Coronary artery (tissue), 2 donors: ENCODE measurements around the gene USP21.

Experiments
- DNase-seq: peaks from one replicate; pipeline ENCODE4 v3.0.0-alpha.2; 2017; ENCODE audit warnings: low spot score
- H3K27ac ChIP-seq, 2 donors: fragments of 200-600 bp; sonication (generic); one replicate each; pipeline ENCODE4 v1.5.1; 2016 to 2019
- H3K4me3 ChIP-seq: fragments of 200-600 bp; sonication (generic); 2 replicates; pipeline ENCODE4 v1.5.1; 2016; ENCODE audit warnings: mild to moderate bottlenecking, moderate library complexity
- TF ChIP-seq, protein P1 (sequence below): fragments of 200-600 bp; sonication (generic); IDR thresholded peaks from one replicate; pipeline ENCODE4 v1.5.1; 2019; ENCODE audit warnings: antibody characterized with exemption

The USP21 gene

DNA sequence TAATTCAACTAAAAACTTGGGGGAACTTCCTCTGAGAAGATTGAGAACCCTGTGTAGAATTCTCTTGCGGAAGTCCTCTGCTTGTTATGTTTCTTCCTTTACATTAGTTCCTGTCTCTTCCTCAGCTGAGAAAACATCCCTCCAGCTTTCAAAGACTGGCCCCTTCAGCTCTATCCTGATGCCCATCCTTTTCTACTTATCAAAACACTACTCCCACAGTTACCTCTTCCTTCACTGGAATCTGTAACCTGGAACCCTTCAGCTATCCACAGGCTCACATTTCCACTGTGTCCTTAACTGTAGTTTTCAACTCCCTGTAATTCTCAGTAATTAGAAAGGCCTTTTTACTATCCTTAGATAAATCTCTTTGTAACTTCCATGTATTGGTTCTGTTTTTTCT, 20.9 kb upstream of the USP21 start:
- H3K27ac ChIP-seq: no peak overlapping the region

DNA sequence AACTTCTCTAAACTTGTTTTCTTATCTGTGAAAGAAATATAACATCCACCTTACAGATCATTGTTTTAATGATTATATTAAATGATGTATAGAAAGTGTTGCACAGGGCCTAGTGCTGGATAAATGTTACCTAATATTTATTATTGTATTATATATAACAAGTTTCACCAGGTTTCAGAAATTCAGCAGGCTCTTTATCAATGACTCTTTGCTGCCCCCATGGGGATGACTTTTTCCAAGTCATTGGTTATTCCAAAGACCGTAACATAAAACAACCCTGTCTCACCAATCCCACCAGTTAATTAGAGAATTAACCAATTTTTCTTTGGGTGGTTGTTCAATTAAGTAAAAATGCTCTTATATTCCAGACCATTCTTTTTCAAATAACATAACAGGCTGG, 19.5 kb upstream of the USP21 start:
- H3K27ac ChIP-seq: no peak overlapping the region
- no peak overlapping the region for H3K4me3 ChIP-seq
- DNase-seq: no peak
- TF ChIP-seq, protein P1, sequence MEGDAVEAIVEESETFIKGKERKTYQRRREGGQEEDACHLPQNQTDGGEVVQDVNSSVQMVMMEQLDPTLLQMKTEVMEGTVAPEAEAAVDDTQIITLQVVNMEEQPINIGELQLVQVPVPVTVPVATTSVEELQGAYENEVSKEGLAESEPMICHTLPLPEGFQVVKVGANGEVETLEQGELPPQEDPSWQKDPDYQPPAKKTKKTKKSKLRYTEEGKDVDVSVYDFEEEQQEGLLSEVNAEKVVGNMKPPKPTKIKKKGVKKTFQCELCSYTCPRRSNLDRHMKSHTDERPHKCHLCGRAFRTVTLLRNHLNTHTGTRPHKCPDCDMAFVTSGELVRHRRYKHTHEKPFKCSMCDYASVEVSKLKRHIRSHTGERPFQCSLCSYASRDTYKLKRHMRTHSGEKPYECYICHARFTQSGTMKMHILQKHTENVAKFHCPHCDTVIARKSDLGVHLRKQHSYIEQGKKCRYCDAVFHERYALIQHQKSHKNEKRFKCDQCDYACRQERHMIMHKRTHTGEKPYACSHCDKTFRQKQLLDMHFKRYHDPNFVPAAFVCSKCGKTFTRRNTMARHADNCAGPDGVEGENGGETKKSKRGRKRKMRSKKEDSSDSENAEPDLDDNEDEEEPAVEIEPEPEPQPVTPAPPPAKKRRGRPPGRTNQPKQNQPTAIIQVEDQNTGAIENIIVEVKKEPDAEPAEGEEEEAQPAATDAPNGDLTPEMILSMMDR: peak; percentile 29

More for the DNA sequence above, 20.9 kb upstream of the USP21 start:
- H3K4me3 ChIP-seq: no peak overlapping the region
- TF ChIP-seq, protein P1: no peak
- DNase-seq: no peak

- Histone ChIP-seq H3K4me3 (no peak overlapping the region), H3K27ac (no peak overlapping the region)
- TF ChIP-seq, protein P1: no peak
- no peak for DNase-seq
These were observed 18.4 kb upstream of the USP21 start for GRCh38 chr1:161140755-161141400.

- H3K27ac ChIP-seq: no peak overlapping the region
- TF ChIP-seq, protein P1: no peak
- DNase-seq: no peak
- H3K4me3 ChIP-seq: no peak overlapping the region
These were observed 13.5 kb upstream of the USP21 start for GRCh38 chr1:161145832-161146231.

- peak overlapping the region; percentile 85 for H3K4me3 ChIP-seq
- DNase-seq: no peak
- TF ChIP-seq, protein P1: no peak
- H3K27ac ChIP-seq: peak overlapping the region; percentile 89 to 92
These were observed 6.1 kb upstream of the USP21 start for GRCh38 chr1:161153176-161153575.

DNA sequence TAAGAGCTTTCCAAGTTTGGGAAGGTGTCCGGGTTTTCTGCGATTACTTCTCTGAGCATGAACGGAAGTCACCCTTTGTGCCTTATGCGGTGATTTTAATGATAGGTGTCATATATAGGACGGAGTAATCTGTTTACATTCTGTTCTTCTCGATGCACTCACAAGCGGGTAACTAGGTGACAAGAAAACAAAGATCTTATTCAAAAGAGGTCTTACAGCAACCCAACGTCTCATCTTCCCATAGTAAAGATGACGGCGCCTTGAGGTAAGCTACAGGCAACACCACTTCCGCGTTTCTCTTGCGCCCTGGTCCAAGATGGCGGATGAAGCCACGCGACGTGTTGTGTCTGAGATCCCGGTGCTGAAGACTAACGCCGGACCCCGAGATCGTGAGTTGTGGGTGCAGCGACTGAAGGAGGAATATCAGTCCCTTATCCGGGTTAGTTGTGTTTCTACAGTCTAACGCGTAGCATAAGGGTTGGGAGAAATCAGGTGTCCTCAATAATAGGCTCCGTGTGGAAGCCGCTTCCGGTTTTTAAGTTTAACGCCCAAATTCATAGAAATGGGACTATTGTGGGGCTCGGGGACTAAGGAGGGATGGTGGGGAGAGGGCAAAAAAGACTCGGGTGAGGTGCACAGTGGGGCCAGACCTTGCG, 5.5 kb upstream of the USP21 start, which contains the start of gene UFC1:
UFC1 (plus strand) TSS at position 297 of the 656 bp plus-strand sequence; CDS start at position 317, 20 bp downstream.
- peak within 1 kb of the TSS; percentile 85 for H3K4me3 ChIP-seq
- peak within 1 kb of the TSS; percentile 89 to 92 for H3K27ac ChIP-seq
- DNase-seq: no peak
- TF ChIP-seq, protein P1: no peak

DNA sequence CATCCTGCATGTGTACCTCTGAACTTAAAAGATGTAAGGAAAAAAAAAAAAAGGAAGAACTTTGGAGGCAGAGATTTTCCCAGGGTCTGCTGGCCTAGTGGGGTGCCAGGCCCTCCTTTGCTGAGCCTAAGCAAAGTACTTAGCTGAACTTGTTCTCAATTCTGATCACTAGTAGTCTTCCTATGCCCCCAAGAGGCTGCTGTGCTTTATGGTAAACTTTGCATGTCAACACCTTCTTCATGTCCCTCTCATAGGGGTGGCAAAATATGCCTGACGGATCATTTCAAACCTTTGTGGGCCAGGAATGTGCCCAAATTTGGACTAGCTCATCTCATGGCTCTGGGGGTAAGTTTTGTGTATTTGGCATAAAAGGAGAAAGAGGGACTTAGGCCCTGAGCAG, 1.4 kb upstream of the USP21 start:
- TF ChIP-seq, protein P1: no peak
- no peak overlapping the region for H3K27ac ChIP-seq
- H3K4me3 ChIP-seq: no peak overlapping the region
- DNase-seq: no peak
